NCI-H1694 treated with DMSO at 0.1 percent for 48 hours (cell line): Measurements from ENCODE around the gene CCR6.
"Not testable (repeated sequence)": the region's sequence is repeated elsewhere in the genome, so short reads cannot be mapped to it uniquely, and the experiment has no call there.

ENCODE experiments used
- DNase-seq: peaks from one replicate; lab custom pipeline; 2025; lab: John Stamatoyannopoulos, UW

CCR6 gene

GRCh38 chr6:167143041-167143440 lies 20.1 kb downstream of the CCR6 start:
- no peak for DNase-seq

- no peak for DNase-seq
These were observed 22.6 kb downstream of the CCR6 start for GRCh38 chr6:167145461-167145860.

- DNase-seq = no peak
These were observed 23.2 kb downstream of the CCR6 start for GRCh38 chr6:167146135-167146534.

GRCh38 chr6:167146977-167147376 lies 24.1 kb downstream of the CCR6 start:
- no peak for DNase-seq

- no peak for DNase-seq
These were observed 25.1 kb downstream of the CCR6 start for GRCh38 chr6:167148021-167148420.

- DNase-seq = no peak
These were observed 26.1 kb downstream of the CCR6 start for GRCh38 chr6:167148997-167149396.

- DNase-seq = no peak
These were observed 28.1 kb downstream of the CCR6 start for GRCh38 chr6:167150941-167151549.

- DNase-seq = no peak
These were observed 28.8 kb downstream of the CCR6 start for GRCh38 chr6:167151648-167152047.

GRCh38 chr6:167152862-167153261 lies 30.0 kb downstream of the CCR6 start:
- no peak for DNase-seq

GRCh38 chr6:167153521-167153959 lies 30.6 kb downstream of the CCR6 start:
- DNase-seq = no peak

- DNase-seq = no peak
These were observed 31.4 kb downstream of the CCR6 start for GRCh38 chr6:167154291-167154690.

- no peak for DNase-seq
These were observed 32.0 kb downstream of the CCR6 start for GRCh38 chr6:167154895-167155294.

GRCh38 chr6:167157414-167157813 lies 34.5 kb downstream of the CCR6 start:
- no peak for DNase-seq

- no peak for DNase-seq
These were observed 35.0 kb downstream of the CCR6 start, which contains the start of gene GPR31 for GRCh38 chr6:167157863-167158262. Gene GPR31 (minus strand): TSS chr6:167157980. CDS start chr6:167157831, 149 bp downstream.

- no peak for DNase-seq
These were observed 39.1 kb downstream of the CCR6 start for GRCh38 chr6:167161851-167162467.

- DNase-seq = no peak
These were observed 39.7 kb downstream of the CCR6 start for GRCh38 chr6:167162591-167162990.

GRCh38 chr6:167163476-167164011 lies 40.6 kb downstream of the CCR6 start:
- DNase-seq = no peak

- no peak for DNase-seq
These were observed 41.4 kb downstream of the CCR6 start for GRCh38 chr6:167164261-167164660.

- DNase-seq = no peak
These were observed 43.1 kb downstream of the CCR6 start for GRCh38 chr6:167165858-167166471.

- not testable (repeated sequence) for DNase-seq
These were observed 44.8 kb downstream of the CCR6 start for GRCh38 chr6:167167699-167168098.

- not testable (repeated sequence) for DNase-seq
These were observed 45.4 kb downstream of the CCR6 start for GRCh38 chr6:167168296-167168695.

GRCh38 chr6:167169867-167170266 lies 47.0 kb downstream of the CCR6 start:
- not testable (repeated sequence) for DNase-seq

GRCh38 chr6:167171300-167171699 lies 48.4 kb downstream of the CCR6 start:
- not testable (repeated sequence) for DNase-seq
